ENCODE results near the gene UNC93B1.
"Not testable (repeated sequence)": the region's sequence is repeated elsewhere in the genome, so short reads cannot be mapped to it uniquely, and the experiment has no call there.

The UNC93B1 gene

DNA sequence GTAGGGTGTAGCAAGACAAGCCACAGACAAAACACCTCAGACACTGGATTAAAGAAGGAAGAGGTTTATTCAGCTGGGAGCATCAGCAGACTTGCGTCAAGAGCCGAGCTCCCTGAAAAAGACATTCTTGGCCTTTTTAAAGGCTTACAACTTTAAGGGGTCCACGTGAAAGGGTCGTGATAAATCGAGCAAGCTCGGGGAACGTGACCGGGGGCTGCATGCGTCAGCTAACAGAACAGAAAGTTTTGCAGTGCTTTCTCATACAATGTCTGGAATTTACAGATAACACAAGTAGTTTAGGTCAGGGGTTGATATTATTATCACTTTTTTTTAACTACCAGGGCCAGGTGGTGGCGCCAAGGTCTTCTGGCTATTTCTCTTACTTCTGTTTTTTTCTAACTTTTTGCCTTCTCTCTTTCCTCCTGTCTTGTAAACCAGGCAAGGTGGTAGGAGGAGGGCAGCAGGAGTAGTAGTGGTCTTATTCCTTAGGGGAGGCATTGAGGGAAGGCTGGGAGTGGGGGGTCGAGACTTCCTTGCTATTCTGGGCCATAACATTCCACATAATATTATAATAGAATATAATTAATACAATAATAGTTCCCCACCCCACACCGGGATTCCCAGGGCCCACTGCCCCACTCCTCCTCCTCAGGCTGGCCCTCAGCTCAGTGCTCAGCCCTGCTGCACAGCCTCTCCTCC lies 5.6 kb upstream of the UNC93B1 start:
- DNase-seq (ENCODE audit: low spot score): no peak

DNA sequence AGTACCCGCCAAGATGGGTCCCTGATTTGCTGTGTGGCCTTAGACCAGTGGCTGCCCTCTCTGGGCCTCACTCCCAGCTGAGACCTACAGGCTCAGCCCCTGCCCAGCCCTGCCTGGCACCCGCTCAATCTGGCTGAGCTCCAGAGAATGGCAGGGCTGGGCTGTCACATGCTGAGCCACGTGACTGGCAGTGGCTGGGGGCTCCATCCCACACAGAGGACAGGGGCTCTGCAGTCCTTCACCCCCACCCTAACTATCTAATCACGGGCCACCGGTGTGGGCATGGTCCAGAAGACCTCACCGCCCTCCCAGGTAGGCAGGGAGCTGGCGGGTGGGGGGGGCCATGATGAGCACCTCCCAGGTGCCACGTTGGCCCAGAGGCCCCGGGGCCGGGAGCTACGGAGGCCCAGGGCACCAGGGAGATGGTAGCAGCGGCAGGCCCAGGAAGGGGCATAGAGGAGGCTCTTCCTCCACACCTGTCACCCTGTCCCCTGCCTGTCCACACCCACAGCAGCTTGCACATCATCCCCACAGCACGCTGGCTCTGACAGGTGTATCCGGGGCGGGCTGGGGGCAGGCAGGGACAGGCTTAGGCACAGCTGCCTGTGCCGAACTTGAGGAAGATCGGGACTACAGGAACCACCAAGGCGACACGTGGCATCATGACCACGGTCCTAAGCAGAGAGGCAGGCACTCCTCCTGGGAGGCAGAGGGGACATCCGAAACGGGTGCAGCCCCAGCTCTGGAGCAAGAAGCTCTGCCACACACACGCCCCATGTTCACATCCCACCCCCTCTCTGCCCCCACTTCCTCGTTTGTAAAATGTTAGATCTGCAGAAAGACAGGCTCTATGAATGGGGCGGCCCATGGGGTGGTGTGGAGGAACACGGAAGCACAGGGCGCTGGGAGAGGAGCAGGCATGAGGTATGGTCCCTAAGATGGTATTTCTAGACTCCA lies 4.8 kb upstream of the UNC93B1 start:
- DNase-seq (ENCODE audit: low spot score): no peak

DNA sequence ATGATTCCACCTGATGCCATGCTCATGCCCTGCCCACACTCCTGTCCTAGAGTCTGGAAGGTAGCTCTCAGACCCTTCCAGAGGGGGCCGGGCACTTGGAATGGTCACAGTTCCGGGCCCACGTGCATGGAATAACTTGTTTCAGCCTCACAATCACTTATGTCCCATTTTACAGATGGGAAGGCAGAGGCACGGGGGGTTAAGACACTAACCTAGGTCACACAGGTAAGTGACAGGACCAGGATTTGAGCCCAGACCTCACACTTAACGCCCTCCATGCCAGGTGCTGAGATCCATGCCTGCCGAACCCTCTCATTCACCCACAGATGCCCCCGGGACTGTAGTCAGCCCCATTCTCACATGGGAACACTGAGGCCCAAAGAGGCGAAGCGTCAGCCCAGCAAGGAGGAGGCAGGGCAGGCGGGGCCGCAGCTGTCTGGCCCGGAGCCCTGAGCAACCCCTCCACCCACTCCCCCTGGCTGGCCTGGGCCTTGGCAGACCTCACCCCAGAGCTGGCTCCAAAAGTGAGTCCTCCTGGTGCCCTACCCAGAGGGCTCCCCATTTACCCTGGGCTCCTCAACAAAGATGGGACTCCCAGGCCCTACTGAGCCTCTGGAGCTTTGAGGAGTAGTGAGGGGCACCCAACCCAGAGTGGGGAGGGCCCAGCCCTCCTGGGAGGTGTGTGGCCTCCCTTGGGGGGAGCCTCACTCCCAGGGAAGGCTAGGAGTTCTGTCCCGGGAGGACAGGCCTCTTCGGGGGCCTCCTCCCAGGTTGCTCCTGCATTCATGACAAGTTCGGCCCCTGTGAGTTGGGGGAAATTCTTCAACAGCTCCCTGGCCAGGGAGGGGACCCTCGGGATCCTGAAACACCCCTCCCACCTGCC lies 3.8 kb upstream of the UNC93B1 start:
- DNase-seq (ENCODE audit: low spot score): no peak

DNA sequence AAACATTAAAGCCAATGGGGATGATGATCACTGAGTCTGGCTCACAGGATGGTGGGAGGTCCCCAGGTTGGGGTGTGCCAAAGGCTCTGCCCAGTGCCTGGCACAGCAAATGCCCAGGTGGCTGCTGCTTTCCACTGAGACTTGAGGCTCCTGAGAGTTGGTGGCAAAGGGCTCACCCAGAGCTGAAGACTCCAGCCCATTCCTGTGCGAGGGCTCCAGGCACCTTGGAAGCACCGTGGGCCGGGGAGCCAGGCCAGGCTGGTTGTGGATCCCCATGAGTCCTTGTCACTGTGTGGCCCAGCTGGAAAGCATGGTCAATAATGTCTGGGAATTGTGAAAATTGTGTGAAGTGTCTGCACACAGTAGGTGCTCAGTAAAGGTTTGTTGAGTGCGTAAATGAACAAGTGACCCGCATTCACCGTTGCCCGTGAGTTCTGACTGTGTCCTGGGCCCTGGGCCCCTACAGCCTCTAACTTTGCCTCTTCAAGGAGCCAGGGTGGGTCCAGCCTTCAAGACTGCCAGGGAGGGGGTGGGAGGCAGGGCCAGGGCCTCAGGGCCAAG lies 2.8 kb upstream of the UNC93B1 start:
- DNase-seq (ENCODE audit: low spot score): no peak

DNA sequence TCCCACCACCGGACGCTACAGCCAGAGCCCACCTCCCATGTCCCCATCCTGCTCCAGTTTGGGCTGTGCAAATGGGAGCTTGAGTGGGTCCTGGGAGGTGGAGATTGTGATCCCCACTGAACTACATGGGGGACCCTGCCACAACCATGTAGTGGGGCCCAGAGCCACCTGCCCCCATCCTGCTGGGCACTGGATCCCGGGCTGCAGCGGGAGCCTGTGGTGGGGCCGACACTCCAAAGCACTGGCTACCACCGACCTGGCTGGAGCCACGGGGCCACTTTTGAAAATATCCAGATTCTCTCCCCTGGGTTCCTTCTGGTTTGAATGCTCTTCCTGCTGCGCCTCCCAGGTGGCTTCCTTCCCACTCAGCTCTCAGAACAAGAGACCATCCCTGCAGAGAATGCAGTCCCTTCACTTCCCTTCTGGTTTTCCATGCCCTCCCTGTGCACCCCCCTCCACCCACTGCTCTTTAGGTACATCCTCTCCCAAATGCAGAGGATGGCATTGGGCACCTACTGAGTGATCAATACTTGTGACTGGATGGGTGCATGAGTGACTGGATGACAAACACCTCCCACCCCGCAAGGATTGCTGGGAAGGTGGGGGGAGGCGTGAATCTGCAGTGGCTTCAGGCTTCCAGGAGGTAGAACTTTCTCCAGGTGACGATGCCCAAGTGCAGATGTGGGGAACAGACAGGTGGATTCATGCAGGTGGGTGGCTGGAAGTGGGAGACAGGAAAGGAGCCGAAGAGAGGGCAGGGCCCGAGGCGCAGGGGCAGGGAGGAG lies 846 bp upstream of the UNC93B1 start:
- DNase-seq (ENCODE audit: low spot score): no peak

DNA sequence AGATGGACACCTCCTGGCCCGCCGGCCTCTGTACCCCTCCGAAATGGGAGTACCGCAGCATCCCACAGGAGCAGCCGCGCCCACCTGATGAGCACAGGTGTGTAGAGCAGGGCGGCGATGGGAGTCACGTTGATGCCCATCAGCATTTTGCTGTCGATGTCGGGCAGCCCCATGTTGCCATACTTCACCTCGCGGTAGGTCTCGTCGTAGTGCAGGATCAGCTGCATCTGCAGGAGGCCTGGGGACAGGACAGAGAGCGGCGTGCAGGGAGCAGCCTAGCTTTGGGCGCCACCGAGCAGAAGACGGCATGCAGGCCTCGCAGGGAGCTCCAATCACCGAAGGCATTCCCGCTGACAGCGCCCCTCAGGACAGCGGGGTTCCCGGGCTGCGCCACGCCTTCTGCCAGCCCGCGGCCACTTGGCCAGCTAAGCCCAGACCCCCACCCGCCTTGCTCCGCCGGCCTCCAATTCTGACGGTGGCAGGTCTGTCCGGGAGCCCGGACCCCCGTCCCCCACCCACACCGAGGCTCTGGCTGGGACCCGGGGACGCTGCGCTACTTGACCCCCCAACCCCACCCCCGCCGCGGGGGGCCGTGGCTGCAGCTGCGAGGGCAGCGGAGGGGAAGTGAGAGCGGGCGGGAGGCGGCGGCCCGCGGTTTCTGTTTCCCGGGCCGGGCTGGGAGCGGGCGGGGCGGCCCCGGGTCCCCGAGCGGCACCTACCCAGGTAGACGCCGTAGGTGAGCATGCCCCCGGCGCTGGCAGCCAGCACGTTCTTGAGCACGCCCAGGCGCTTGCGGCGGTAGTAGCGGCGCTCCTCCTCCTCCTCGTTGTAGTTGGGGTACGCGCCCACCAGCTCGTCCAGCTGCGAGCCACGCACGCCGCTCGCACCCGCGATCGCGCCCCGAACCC lies 705 bp downstream of the UNC93B1 start:
- DNase-seq (ENCODE audit: low spot score): peak; percentile 36

DNA sequence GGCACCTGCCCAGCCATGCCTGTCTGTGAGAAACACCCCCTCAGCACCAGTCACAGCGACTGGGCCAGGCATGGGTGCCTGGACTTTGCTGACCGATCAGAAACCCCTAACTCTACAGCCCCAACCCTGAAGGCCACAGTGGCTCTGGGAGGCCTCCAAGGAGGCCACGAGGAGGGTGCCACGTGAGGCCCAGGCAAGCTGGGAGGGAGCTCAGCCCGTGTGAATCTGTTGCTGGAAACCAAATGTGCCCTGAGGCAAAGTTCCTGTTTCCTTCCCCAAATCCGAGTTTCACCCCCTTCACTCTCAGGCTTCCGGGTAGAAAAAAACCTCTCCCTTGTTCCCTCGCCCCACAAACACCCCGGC lies 1.3 kb downstream of the UNC93B1 start:
- no peak for DNase-seq (ENCODE audit: low spot score)

DNA sequence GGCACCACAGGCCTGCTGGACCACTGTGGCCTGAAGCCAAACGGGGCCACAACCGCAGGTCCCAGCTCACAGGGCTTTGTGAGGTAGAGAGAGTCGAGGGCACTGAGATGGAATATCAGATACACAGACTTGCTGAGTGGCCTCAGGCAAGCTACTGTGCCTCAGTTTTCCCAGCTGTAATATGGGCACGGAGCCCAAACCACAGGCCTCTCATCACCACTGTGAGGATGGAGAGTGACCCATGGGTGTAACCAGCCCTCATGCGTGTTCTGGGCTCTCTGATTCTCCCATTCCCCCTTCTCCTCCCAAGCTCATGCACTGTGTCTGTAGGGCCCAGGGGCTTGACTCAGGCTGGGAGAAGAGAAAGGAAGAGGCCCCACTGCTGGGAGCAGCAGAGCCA lies 4.2 kb downstream of the UNC93B1 start:
- DNase-seq (ENCODE audit: low spot score): no peak

DNA sequence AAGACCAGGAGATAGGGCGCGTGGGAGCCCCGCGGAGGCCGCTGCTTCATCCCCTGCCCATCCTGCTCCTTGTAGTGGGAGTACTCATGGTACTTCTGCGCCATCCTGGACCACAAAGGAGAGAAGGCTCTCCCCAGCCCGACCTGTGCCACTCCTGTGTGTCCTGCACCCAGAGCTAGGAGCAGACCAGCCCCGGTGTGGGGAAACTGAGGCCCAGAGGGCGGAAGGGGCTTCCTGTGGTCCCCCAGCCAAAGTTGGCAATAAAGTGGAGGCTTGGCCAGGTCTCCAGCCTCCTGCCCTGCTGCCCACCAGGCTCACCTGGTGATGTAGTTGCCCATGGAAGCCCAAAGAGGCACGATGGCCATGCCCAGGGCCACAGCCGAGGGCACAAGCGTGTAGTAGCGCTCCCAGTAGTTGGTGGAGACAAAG lies 4.7 kb downstream of the UNC93B1 start:
- no peak for DNase-seq (ENCODE audit: low spot score)

DNA sequence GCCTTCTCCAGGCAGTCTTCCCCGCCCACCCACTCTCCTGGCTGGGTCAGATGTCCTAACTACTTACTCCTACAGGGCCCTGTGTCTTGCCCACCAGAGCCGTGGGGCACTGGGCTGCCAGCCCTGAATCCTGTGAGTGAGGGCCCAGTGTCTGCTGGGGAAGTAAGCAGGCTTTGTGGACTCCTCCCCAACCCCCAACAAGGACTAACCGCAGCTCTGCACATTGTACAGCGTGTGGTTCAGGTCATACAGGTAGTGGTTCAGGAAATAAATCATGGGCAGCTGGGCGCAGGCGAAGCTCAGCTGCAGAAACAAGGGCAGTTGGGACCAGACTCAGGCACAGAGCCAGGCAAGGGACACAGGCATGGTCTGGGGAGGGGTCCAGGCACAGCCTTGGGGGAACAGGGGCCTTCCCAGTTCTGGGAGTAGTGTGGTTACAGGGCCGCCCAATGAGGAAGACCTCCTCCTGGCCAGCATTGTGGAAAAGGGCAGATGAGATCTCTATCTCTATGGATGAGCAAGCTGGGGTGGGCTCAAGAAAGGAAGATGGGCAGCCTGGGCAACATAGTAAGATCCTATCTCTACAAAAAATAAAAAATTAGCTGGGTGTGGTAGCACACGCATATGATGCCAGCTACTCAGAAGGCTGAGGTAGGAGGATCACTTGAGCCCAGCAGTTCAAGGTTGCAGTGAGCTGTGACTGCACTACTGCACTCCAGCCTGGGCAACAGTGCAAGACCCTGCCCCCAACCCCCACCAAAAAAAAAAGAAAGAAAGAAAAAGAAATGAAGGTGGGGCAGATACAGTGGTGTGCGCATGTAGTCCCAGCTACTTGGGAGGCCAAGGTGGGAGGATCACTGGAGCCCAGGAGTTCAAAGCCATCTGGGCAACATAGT lies 5.5 kb downstream of the UNC93B1 start:
- no peak for DNase-seq (ENCODE audit: low spot score)

DNA sequence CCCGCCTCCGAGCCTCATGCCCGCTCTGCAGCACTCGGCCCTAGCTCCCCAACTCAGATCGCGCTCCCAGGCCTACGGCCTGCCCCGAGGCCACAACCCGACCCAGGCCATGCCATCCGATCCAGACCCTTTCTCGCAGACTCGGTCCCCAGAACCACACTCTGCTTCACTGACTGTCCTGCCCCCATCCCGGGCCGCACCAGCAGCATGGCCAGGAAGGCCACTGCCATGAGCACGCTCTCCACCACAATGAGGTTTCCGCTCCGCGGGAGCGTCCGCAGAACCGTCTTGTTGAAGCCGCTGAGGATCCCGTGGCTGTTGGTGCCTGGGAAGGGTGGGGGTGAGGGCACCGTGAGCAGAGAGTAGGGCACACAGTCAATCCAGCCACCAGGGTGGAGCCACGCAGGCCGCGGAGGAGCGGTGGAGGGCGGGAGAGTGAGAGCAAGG lies 6.4 kb downstream of the UNC93B1 start:
- no peak for DNase-seq (ENCODE audit: low spot score)

DNA sequence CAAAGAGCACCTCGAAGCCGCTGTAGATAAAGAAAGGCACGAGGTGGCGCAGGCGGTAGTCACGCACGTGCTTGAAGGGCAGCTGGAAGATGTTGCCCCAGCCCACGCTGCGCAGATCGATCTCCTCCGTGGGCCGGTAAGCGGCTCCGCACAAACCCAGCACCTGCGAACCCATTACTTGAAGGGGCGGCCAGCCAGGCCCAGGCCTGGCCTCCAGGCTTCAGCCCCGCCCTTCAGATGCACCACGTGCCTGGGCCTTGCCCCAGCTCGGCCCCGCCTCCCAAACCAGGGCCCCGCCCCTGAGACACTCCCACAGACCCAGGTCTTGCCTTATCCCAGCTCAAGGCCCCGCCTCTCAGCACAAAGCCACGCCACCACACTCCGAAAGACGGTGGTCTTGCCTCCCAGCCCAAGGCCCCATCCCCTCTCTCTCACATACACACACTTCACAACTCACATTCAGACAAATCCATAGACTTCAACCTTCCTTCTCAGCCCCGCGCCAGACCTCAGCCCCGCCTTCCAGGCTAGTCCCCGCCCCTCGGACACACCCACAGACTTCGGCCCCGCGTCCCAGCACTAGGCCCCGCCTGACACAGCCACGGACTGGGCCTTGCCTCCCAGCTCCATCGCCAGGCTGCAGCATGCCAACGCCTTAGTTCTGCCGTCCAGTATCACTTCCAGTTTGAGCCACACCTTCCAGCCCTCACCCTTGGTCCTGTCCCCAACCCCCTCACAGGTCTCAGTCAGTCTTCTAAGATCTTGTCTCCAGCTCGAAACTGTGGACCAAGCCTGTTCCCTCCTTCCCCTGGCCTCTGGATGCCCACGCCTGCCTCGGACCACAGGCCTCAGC lies 7.0 kb downstream of the UNC93B1 start:
- no peak for DNase-seq (ENCODE audit: low spot score)

DNA sequence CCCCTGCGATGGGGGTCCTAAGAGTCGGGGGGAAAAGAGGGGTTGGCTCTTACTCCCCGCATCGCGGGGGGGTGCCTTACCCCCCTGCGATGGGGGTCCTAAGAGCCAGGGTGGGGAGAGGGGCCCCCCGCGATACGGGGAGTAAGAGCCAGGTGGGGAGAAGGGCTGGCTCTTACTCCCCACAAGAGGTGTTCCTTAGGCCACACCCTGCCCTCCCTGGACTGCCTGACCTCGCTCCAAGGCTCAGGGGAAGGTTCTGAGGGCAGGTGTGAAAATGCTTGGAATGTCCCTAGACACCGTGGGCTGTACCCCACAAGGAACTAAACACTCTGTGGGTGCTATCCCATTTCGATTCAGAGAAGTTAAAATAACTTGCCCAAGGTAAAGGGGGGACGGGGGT lies 7.8 kb downstream of the UNC93B1 start:
- DNase-seq (ENCODE audit: low spot score): no peak

DNA sequence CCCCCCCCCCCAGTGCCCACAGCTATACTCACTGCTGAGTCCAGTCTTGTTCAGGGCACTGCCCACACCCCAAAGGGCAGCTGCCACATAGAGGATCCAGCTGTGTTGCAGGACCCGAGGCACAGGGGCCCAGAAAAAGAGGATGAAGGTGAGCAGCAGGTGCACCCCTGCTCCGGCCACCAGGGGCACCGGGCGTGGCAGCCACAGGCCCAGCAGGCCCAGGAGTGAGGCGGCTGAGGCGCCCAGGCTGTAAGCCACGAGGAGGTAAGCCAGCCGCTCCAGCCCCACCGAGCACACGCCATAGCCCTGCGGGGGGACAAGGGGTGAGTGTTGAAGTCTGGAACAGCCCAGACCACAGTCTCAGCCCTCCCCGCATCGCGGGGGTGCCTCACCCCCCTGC lies 8.3 kb downstream of the UNC93B1 start:
- DNase-seq (ENCODE audit: low spot score): not testable (repeated sequence)

DNA sequence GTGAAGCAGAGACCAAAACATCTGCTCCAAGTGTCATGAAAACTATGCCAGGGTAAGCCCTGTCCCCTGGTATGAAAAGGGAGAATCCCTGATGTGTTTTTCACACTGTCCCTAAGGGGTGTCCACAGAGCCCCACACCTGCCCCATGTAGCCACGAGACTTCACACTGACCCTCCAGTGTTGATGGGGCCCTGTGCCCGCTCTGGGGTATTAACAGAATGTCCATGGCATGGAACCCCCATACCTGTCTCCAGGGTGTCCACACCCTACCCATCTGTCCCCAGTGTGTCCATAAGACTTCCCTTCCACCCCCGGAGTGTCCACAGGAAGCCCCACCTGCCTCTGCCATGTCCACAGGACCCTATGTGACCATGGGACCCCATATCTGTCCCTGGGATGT lies 8.8 kb downstream of the UNC93B1 start:
- not testable (repeated sequence) for DNase-seq (ENCODE audit: low spot score)

DNA sequence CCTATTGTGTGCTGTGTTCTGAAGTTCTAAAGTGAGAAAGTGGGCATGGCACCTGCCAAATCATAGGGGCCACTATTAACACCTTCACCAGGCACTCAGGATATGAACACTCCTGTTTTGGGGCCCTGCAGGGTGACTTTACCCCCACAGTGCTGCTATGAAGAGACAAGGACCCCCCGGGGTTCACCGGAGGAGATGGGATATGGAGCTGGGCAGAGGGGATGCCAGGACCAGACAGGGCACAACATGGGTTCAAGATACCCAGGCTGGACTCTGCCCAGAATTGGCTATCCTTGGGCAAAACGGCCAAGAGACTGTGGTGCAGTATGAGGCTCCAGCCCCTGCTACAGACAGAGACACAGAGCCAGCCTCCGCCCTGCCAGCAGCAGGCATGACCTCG lies 9.5 kb downstream of the UNC93B1 start:
- not testable (repeated sequence) for DNase-seq (ENCODE audit: low spot score)

DNA sequence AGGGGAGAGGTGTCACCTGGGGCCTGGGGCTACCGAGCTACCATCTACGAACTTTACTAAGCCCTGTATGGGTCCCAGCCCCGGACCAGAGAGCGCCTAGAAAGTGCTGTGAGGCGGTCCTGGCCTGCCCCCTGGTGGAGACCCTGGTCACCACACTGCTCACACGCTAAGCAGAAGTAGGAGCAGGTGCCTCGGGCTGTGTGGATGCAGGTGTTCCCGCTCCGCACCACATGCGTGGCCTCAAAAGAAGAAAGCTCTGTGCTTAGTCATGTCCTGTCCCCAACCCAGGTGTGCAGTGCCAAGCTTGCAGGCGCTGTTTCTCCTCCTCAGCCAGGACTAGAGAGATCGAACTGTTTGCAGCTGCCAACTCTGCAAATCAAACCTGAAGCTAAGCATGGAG lies 10.1 kb downstream of the UNC93B1 start:
- not testable (repeated sequence) for DNase-seq (ENCODE audit: low spot score)
